Stimulated activated CD4-positive, alpha-beta T cell treated with anti-CD3 and anti-CD28 coated beads, TNF-alpha, amount 100 ng/mL, for 1 hour (primary cell): ENCODE results near the gene KDM3B.
A peak's percentile ranks its signal among the peaks of the same experiment; 100 is the strongest.

Source experiments
- DNase-seq, 3 donors: peaks; one replicate each; pipeline ENCODE4 v3.0.0-alpha.2; 2020; ENCODE audit warnings: low read depth in 3 of 3, low spot score in 1 of 3

Gene KDM3B

GRCh38 chr5:138449501-138450239 is 97.2 kb downstream of the KDM3B start:
- DNase-seq: peak in 2 of 3 donors; percentile 48 to 76

- no peak for DNase-seq
Measured at GRCh38 chr5:138450971-138451370, 98.5 kb downstream of the KDM3B start.

GRCh38 chr5:138452720-138453119 is 100.2 kb downstream of the KDM3B start:
- DNase-seq: no peak

GRCh38 chr5:138453590-138453989 is 101.1 kb downstream of the KDM3B start:
- no peak for DNase-seq

GRCh38 chr5:138454121-138454520 is 101.6 kb downstream of the KDM3B start:
- no peak for DNase-seq

- no peak for DNase-seq
Measured at GRCh38 chr5:138455232-138455930, 102.9 kb downstream of the KDM3B start.

GRCh38 chr5:138457531-138458275 is 105.2 kb downstream of the KDM3B start:
- no peak for DNase-seq

GRCh38 chr5:138458384-138458783 is 105.9 kb downstream of the KDM3B start:
- no peak for DNase-seq

- no peak for DNase-seq
Measured at GRCh38 chr5:138458856-138459255, 106.4 kb downstream of the KDM3B start.

- DNase-seq: peak; percentile 58 to 77 (median 71)
Measured at GRCh38 chr5:138459311-138459933, 106.9 kb downstream of the KDM3B start.

GRCh38 chr5:138460032-138460693 is 107.7 kb downstream of the KDM3B start:
- no peak for DNase-seq

GRCh38 chr5:138461343-138462125 is 109.0 kb downstream of the KDM3B start:
- DNase-seq: no peak

- no peak for DNase-seq
Measured at GRCh38 chr5:138463419-138464007, 111.0 kb downstream of the KDM3B start.

GRCh38 chr5:138464008-138464387 is 111.5 kb downstream of the KDM3B start:
- DNase-seq: peak; percentile 85 to 93 (median 88)

GRCh38 chr5:138464388-138465260 is 112.1 kb downstream of the KDM3B start:
- peak; percentile 89 to 95 (median 93) for DNase-seq

GRCh38 chr5:138465261-138466124 is 113.0 kb downstream of the KDM3B start, which contains the start of gene EGR1:
Gene EGR1, plus strand, starts transcription at chr5:138465479. Its CDS starts 283 bp downstream, at chr5:138465762.
- DNase-seq: peak; percentile 86 to 90 (median 90)

- DNase-seq: peak in 2 of 3 donors; percentile 14 to 39
Measured at GRCh38 chr5:138466125-138466899, 113.8 kb downstream of the KDM3B start.
